Measurements from ENCODE around the gene DNAI4.

DNA sequence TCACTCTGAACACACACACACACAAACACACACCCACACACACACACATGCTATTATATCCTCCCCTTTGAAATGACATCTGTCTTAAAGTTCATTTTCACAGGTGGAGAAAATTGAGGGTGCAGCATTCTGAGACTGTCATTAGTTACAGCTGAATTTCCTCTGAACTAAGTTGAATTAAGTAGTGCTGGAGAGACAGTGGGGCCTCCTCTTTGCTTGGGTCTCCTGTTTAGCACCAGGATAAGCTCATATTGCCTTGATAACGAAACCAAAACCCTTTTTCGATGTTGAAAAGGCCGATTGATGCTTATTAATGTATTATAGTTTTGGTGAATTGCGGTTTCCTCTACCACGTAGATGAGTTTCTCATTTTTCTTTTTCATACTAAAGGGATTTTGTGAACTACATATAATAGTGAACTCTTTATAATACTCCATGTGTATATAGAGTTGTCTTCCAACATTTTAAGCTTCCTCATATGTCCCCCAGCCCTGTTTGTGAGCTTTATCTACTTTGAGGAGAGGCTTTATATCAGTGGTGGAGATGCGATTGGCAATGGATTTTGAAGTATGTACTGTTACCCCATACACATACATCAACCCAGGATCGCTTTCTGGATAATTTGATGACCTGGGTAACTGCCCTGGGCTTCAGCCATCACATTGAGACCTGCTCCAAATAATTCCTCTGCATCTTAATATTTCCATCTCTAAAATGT is 155.0 kb downstream of the DNAI4 start:
- TF ChIP-seq CTCF (conservative IDR thresholded peaks at IDR 0.05 in 1 of 2, IDR thresholded peaks at IDR 0.05 in 1 of 2; ENCODE audit: low read depth in 1 of 2, low read length in 2 of 2) (no peak), EZH2 (IDR thresholded peaks at IDR 0.05; ENCODE audit: low read length, missing control alignments) (no peak)

All from fibroblast of lung (primary cell).